T-helper 9 cell (primary cell): ENCODE measurements around the gene GABPB2.

Experiments
- DNase-seq: peaks from one replicate; pipeline ENCODE4 v3.0.0-alpha.2; 2020
- total RNA-seq, 2 donors: gene quantifications; one replicate each; lab custom pipeline; 2026; lab: John Stamatoyannopoulos, UW

The GABPB2 gene
- total RNA-seq, result 61.8 to 81.8 reads per million in 2 donors

- peak; percentile 81 for DNase-seq
These were observed at the start of gene GABPB2 for GRCh38 chr1:151070474-151071276. Gene GABPB2 (plus strand): TSS chr1:151070761. CDS start chr1:151088190, 17,429 bp downstream.

DNA sequence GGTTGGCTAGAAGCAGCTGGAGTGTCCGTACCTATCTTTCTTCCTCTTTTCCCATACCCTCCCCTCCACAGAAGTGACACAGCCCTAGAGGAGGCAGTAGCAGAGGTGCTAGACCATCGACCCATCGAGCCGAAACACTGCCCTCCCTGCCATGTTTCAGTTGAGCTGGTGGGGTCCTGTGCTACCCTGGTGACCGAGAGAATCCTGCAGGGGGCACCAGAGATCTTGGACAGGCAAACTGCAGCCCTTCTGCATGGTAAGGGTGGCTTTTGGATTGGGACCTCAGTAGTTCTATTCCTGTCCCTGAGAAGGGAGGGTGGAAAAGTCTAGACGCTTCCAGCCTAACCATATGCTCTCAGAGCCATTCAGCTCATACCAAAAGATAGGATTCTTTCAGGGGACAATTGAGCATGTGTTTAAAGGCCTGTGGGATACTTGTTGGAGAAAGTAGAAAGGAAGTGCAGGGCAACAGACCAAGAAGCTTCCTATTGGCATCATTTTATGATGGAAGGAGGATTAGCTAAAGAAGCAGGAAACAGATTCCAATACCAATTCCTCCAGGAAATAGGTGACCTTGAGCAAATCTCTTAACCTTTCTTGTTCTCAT lies 45.9 kb upstream of the GABPB2 start:
- peak; percentile 87 for DNase-seq

DNA sequence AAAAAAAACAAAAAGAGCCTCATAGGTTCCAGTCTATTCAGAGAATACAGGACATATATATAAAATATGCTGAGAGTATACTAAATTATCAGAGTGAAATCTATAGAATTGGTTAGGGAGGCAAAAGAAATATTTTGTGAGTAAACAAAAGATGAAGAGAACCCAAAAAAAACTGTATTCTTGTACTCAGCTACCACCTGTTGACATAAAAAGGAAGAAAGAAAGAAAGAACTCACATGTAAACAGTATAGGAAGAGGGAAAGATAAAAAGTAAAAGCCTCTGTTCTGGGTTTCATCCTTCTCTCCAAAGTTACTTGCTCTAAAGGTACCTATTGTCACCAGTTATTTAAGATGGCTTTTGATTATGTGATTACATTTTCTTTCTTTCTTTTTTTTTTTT lies 44.1 kb upstream of the GABPB2 start:
- DNase-seq, result no peak

- DNase-seq, result no peak
These were observed 38.4 kb upstream of the GABPB2 start for GRCh38 chr1:151032164-151032563.

DNA sequence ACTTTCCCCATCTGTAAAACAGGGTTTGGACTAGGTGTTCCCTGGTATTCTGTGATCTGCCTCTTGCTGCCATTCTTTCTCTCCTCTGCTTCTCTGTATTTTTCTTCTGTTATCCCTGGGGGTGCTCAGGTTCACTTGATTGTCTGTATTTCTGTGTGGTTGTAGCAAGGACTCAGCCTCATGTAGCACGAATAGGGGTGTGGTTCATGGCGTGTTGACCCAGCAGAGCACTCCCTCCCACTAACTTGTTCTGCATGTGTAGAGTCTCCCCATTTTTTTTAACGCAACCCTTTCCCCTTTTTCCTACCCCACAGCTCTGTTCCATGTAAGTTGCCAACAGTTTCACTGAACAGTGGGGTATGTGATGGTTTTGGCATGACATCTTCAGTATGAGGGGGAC lies 35.4 kb upstream of the GABPB2 start:
- DNase-seq, result no peak

DNA sequence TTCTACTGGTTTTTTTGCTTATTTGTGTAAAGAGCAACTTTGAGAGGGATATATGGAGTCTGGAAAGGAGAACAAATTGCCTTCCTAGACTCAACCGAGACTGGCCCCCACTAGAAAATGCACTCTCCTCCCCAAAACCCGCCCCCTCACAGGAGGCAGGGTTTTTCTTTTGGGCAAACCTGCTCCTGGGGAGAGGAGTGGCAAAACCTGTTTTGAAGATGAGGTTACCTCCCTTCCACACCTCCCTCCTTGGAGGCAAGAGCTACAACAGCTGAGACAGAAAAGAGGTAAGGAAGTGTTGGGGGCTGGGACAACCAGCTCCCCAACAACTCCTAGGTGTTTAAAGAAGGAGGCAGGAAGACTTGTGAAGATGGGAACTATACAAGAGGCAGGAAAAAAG lies 34.2 kb upstream of the GABPB2 start, which contains the start of gene BNIPL:
Gene BNIPL (plus strand): TSS at position 231 of the 400 bp plus-strand sequence. CDS start 140 bp downstream, at position 371.
- no peak for DNase-seq

DNA sequence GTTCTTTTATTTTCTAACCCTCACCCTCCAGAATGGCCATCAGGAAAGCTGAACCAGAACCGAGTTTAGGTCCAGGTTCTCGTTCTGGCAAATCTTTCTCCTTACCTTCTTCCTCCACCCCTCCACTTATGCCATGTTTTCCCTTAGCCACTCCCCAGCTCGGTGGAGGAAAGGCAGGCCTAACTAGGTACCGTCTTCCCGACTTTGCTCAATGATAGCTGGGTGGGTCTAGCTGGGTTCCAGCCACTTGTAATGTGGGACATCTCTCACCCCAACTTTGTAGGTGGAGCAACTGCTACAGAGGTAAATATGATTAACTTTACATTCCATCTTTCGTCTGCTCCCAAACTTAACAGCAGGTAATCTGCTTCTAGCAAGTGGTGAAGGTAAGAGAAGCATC lies 33.5 kb upstream of the GABPB2 start:
- DNase-seq, result no peak

- DNase-seq, result no peak
These were observed 31.0 kb upstream of the GABPB2 start for GRCh38 chr1:151039521-151039920.

DNA sequence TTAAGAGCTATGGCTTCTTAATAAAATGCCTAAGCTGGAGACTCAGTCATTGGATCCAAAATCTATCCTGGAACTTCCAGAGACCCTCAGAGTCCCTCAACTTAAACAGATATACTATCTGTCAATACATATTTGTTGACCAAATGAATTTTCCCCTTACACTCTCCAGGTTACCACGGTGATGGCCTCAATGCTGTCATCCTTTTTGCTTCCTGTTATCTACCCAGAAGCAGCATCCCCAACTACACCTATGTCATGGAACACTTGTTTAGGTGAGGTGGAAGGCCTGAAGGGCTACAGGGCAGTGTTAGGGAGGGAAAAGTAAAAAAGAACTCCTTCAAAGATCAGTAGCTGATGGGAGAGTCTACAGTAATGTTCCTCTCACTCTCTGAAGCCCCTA lies 27.4 kb upstream of the GABPB2 start:
- DNase-seq, result no peak

DNA sequence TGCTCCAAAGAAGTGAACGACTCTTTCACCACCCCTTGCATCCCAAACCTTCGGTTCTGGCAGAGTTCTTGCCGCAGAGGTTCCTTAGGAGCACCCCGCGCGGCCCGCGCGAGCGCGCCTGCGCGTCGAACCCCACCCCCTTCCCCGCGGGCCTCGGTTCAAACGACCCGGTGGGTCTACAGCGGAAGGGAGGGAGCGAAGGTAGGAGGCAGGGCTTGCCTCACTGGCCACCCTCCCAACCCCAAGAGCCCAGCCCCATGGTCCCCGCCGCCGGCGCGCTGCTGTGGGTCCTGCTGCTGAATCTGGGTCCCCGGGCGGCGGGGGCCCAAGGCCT lies 23.0 kb upstream of the GABPB2 start, which contains the start of gene C1orf56:
Gene C1orf56 (plus strand): TSS at position 161 of the 334 bp plus-strand sequence. CDS start 97 bp downstream, at position 258.
- peak; percentile 49 for DNase-seq

- DNase-seq, result peak; percentile 41
These were observed 22.5 kb upstream of the GABPB2 start for GRCh38 chr1:151047925-151048644.

DNA sequence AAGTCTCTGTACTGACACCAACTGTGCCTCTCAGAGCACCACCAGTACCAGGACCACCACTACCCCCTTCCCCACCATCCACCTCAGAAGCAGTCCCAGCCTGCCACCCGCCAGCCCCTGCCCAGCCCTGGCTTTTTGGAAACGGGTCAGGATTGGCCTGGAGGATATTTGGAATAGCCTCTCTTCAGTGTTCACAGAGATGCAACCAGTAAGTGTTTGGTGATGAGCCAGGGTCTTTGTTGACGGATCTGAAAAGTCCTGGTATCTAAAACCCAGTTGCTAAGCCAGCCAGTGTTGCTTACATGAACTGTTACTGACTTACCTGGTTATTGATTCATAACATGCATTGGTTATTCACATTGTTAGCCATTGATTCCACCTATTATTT lies 21.9 kb upstream of the GABPB2 start:
- no peak for DNase-seq

DNA sequence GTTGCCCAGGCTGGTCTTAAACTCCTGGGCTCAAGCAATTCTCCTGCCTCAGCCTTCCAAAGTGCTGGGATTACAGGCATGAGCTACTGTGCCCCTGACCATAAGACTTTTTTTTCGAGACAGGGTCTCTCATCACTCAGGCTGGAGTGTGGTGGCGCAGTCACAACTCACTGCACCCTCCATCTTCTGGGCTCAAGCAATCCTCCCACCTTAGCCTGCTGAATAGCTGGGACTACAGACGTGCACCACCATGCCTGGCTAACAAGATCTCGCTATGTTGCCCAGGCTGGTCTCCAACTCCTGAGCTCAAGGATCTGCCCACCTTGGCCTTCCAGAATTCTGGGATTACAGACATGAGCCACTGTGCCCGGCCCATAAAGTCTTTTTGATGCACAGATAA lies 21.1 kb upstream of the GABPB2 start:
- no peak for DNase-seq

DNA sequence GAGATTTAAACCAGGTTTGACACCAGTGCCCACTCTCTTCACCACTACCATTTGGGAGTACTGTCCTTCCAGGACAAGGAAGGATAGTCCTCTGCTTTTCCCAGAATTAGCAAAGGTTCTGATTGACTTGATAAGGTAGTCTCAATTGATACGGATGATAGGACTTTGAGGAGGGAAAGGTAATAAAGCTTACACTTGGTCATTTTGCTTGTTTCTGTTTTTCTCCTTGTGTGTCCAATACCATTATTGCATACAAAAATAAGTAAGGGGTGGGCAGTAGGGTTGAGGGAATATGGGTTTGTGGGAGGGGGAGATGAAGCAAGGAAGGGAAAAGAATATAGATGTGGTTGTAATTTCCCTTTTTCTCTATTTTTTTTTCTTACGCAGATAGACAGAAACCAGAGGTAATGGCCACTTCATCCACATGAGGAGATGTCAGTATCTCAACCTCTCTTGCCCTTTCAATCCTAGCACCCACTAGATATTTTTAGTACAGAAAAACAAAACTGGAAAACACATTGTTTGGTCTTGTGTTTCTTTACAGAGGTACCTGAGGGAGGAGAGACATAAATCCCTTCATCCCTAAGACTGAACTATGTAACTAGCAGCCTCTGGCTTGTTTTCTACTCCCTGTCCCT lies 20.4 kb upstream of the GABPB2 start:
- no peak for DNase-seq

- no peak for DNase-seq
These were observed 19.1 kb upstream of the GABPB2 start for GRCh38 chr1:151051356-151052009.

- no peak for DNase-seq
These were observed 15.5 kb upstream of the GABPB2 start for GRCh38 chr1:151054971-151055547.

GRCh38 chr1:151055581-151055980 lies 15.0 kb upstream of the GABPB2 start:
- no peak for DNase-seq

GRCh38 chr1:151056149-151056548 lies 14.4 kb upstream of the GABPB2 start:
- no peak for DNase-seq

DNA sequence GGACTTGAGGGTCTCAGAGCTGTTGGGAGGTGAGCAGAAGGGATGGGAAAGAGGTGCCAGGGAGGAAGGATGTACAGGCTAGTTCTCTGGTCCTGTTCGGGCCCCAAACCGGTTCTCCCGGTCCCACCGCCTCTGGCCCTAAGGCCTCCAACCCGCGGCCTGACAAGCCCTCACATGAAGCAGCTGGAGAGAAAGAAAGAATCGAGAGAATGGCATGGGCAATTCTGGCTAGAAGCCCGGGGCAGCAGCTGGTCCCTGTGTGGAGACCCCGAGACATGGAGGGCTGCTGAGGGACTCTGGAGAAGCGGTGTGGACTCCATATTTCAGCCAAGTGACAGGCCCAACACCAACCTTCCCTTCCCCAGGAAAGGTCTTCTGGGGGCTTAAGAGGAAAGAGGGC lies 11.9 kb upstream of the GABPB2 start:
- DNase-seq, result no peak

DNA sequence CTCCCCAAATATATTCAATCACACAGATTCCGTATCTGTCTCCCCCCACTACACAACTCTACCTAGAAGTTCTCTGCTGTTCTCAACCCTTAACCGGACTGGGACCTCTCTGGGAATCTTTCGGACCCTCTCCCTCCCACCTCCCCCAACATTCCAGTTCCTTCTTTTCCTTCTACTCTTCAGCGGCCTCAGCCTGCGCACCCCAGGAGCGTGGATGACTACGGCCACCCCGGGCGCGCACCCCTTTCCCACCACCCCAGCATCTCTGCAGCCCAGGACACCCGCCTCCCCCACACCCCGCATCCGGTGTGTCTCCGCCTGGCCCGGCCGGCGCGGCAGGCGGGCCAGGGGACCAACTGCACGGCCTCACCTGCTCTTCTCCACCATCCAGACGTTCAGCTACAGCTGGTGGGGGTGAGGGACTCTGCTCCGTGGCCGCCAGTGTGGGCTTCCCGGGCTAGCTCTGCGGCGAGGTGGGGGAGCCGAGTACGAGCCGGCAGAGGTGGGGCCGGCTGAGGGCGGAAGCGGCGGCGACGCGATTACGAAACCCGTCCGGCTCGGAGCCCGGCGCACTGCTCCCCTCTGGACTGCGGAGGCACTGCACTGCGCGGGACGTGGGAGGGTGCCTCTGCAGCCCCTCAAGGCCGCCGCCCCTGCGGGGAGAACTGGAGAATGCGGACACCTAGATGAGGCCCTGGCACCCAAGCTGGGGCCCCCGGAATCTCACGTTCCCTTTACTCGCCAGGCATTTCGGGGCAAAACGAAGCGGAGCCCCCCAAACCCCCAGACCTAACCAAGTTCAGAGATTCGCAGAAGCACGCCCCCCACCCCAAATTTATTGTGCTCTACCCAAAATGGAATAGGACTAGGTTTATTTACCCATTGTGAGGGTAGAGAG lies 11.2 kb upstream of the GABPB2 start, which contains the start of gene CDC42SE1:
Gene CDC42SE1 (minus strand): TSS at position 514 of the 898 bp plus-strand sequence. CDS start 3,892 bp downstream, outside the sequence.
- DNase-seq, result peak; percentile 77
